CD4-positive, alpha-beta T cell (primary cell): ENCODE results near the gene CARM1. TPM values are rescaled to one million over a fixed set of nuclear protein-coding genes. Genes with fewer than 3 reads are reported as not detected.

Experiments used
- ATAC-seq: fragments of 200-7000 bp; cut with Tn5 transposase; one replicate; pipeline ENCODE4 v1.10.0; 2022; ENCODE audit warnings: mild to moderate bottlenecking; ENCODE audit not compliant: poor library complexity
- CTCF ChIA-PET: fragments of 350-600 bp; sonication (Branson Sonifier 250); formaldehyde crosslinking; loops from one replicate; lab custom pipeline; 2021; ENCODE audit warnings: antibody characterized with exemption, inconsistent platforms; lab: Charles Lee
- POLR2A ChIA-PET: fragments of 350-600 bp; sonication (Branson Sonifier 250); formaldehyde crosslinking; loops from one replicate; lab custom pipeline; 2021; ENCODE audit warnings: antibody characterized with exemption, inconsistent platforms; lab: Charles Lee
- DNase-seq, 14 experiments: peaks; one replicate each; pipeline ENCODE4 v3.0.0-alpha.2; 2013 to 2020; ENCODE audit warnings: mixed read lengths in 2 of 14
- H3K27ac ChIP-seq, 2 donors: one replicate each; pipeline versions ENCODE4 v1.5.1 to v1.7.0; 2013; ENCODE audit warnings: low read length in 2 of 2, low read depth in 1 of 2, mild to moderate bottlenecking in 1 of 2
- H3K27me3 ChIP-seq, 2 experiments: 1 replicate in 1 of 2; 2 replicates in 1 of 2; pipeline versions ENCODE4 v1.6.1 to v1.7.0; 2013; ENCODE audit warnings: low read length in 2 of 2, control low read depth in 1 of 2, mild to moderate bottlenecking in 1 of 2, moderate library complexity in 1 of 2; ENCODE audit not compliant: insufficient read depth in 2 of 2, control insufficient read depth in 1 of 2
- H3K36me3 ChIP-seq: one replicate; pipeline ENCODE4 v1.6.1; 2013; ENCODE audit warnings: low read length, control low read depth; ENCODE audit not compliant: insufficient read depth
- H3K4me1 ChIP-seq: one replicate; pipeline ENCODE4 v1.6.1; 2013; ENCODE audit warnings: low read length, control low read depth; ENCODE audit not compliant: insufficient read depth
- H3K4me3 ChIP-seq: one replicate; pipeline ENCODE4 v1.5.1; 2013; ENCODE audit warnings: mild to moderate bottlenecking, low read length, moderate library complexity
- H3K9me3 ChIP-seq, 2 experiments: 1 replicate in 1 of 2; 2 replicates in 1 of 2; pipeline versions ENCODE4 v1.6.1 to v1.7.0; 2013; ENCODE audit warnings: low read length in 2 of 2, mild to moderate bottlenecking in 2 of 2, control low read depth in 1 of 2, moderate library complexity in 1 of 2; ENCODE audit not compliant: control insufficient read depth in 1 of 2, insufficient read depth in 1 of 2
- H3K27ac Mint-ChIP-seq: one replicate; pipeline ENCODE4 v1.8.0; 2020; ENCODE audit warnings: mixed read lengths
- H3K27me3 Mint-ChIP-seq: one replicate; pipeline ENCODE4 v1.8.0; 2021; ENCODE audit warnings: mixed read lengths
- H3K36me3 Mint-ChIP-seq: one replicate; pipeline ENCODE4 v1.8.0; 2021; ENCODE audit warnings: low read depth, mixed read lengths
- H3K4me1 Mint-ChIP-seq: one replicate; pipeline ENCODE4 v1.8.0; 2021; ENCODE audit warnings: low read depth, mixed read lengths
- H3K4me3 Mint-ChIP-seq: one replicate; pipeline ENCODE4 v1.8.0; 2020; ENCODE audit warnings: mild to moderate bottlenecking, mixed read lengths
- H3K9me3 Mint-ChIP-seq: one replicate; pipeline ENCODE4 v1.8.0; 2020; ENCODE audit warnings: mixed read lengths
- intact Hi-C, 2 experiments: fragments of 100-400 bp; cut with DNase I in 1 of 2; cut with micrococcal nuclease in 1 of 2; formaldehyde crosslinking; loops; one replicate each; pipeline versions ENCODE4 v1.15.1 to v1.9.0; 2023 to 2025; cut with DNase I, micrococcal nuclease
- total RNA-seq, 174 experiments: library from RNA in 2 of 174; stranded (reverse) in 2 of 174; gene quantifications; one replicate each; pipeline ENCODE4 v1.2.3 and lab custom pipeline; 2021 to 2026
- TF ChIP-seq, protein P1 (sequence below): fragments of 200-600 bp; IDR thresholded peaks from one replicate; pipeline ENCODE4 v1.8.0; 2022; ENCODE audit warnings: antibody characterized with exemption, mild to moderate bottlenecking

CARM1 gene
- total RNA-seq, 2 experiments from 2014 or later: 17.5 to 18.0 TPM

DNA sequence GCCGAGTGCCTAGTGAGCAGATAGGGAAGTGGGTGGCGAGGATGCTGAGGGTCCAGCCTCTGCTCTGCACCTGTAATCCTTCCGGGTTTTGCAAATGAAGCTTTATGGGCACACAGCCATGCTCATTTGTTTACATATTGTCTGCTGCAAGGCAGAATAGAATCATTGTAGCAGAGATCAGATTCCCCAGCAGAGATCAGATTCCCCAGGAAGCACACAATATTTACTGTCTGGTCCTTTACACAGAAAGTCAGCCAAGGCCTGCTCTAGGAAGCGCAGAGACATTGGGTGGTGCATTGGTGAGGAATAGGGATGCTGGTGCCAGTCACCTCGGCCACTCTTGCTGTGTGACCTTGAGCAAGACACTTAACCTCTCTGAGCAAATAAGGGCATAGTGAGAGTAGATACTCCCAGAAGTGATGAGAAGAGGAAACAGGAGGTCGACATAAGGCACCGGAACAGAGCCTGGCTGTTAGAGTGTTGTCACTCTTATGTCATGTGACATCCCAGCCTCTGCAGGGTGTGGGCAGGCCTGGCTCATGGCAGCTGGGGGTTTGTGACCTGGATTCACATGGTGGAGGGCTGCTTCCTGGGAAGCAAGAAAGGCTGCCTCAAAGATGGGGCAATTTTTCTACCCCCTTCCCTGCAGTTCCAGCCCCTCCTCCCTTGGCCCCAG, 25.6 kb downstream of the CARM1 start:
- H3K4me3 ChIP-seq: no peak overlapping the region
- TF ChIP-seq, protein P1, sequence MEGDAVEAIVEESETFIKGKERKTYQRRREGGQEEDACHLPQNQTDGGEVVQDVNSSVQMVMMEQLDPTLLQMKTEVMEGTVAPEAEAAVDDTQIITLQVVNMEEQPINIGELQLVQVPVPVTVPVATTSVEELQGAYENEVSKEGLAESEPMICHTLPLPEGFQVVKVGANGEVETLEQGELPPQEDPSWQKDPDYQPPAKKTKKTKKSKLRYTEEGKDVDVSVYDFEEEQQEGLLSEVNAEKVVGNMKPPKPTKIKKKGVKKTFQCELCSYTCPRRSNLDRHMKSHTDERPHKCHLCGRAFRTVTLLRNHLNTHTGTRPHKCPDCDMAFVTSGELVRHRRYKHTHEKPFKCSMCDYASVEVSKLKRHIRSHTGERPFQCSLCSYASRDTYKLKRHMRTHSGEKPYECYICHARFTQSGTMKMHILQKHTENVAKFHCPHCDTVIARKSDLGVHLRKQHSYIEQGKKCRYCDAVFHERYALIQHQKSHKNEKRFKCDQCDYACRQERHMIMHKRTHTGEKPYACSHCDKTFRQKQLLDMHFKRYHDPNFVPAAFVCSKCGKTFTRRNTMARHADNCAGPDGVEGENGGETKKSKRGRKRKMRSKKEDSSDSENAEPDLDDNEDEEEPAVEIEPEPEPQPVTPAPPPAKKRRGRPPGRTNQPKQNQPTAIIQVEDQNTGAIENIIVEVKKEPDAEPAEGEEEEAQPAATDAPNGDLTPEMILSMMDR: no peak
- peaks cover 14% of the 10 kb centered on the region for H3K4me1 ChIP-seq
- Mint-ChIP-seq H3K4me3 (no peak overlapping the region), H3K9me3 (no peaks in the 10 kb centered on the region), H3K4me1 (peaks cover 16% of the 10 kb centered on the region), H3K27ac (no peak overlapping the region), H3K36me3 (no peaks in the 10 kb centered on the region), H3K27me3 (no peaks in the 10 kb centered on the region)
- no peaks in the 10 kb centered on the region for H3K36me3 ChIP-seq
- intact Hi-C loops: no loop called here
- peaks cover 0 to 3% of the 10 kb centered on the region in 2 experiments for H3K9me3 ChIP-seq
- ATAC-seq (no peak), DNase-seq (peak in 1 of 14 experiments; percentile 9)
- H3K27me3 ChIP-seq: no peaks in the 10 kb centered on the region
- ChIA-PET CTCF (no interaction called here), POLR2A (no interaction called here)
- H3K27ac ChIP-seq: no peak overlapping the region

DNA sequence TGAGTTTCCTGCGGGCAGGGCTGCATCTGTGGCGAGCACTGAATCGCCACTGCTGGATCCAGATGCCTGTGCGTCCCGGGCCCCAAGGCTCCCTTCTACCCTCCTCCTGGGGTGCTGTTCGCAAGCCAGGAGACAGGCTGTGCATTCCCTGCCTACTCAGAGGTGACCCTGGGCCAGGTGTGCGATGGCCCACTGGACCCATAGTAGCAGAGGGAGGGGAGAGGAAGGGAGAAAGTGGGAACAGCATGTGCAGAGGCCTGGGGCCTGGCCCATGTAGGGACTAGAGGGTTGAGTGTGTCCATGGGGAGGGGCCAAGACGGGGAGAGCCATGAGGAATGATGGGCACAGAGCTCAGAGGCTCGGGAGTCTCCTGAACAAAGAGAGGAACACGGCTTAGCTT, 27.3 kb downstream of the CARM1 start:
- Histone ChIP-seq H3K36me3 (no peaks in the 10 kb centered on the region), H3K4me1 (peaks cover 14% of the 10 kb centered on the region), H3K9me3 (peaks cover 0 to 5% of the 10 kb centered on the region in 2 experiments), H3K4me3 (no peak overlapping the region), H3K27me3 (no peaks in the 10 kb centered on the region), H3K27ac (no peak overlapping the region)
- Mint-ChIP-seq H3K4me1 (peaks cover 16% of the 10 kb centered on the region), H3K27ac (no peak overlapping the region), H3K4me3 (no peak overlapping the region), H3K27me3 (no peaks in the 10 kb centered on the region), H3K9me3 (peaks cover 5% of the 10 kb centered on the region), H3K36me3 (peaks cover 11% of the 10 kb centered on the region)
- ATAC-seq (no peak), DNase-seq (no peak)
- POLR2A ChIA-PET: no interaction called here
- intact Hi-C loops: no loop called here
- CTCF ChIA-PET: no interaction called here
- TF ChIP-seq, protein P1: no peak

DNA sequence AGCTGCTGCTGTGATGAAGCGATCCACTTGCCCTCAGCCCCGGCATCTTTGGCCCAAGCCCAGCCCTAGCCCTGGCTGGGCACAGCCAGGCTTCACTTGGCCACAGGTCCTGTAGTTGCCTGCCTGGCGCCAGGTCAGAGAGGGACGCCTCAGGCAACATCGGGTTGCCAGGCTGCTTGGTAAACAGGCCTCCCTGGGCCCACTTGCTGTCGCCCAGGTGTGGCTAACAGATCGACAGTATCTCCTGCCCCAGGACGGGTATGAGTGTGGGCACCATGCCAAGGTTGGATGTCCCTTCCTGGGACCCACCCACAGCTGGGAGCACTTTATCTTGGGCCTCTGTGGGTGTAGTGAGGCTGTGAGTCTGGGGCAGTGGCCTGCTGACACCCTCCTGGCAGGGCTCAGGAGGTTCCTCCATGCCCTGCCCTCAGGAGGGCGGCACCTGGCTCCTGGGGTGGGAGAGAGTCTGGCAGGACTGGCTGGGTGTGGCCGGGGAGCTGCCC, 27.8 kb downstream of the CARM1 start:
- H3K27ac ChIP-seq: no peak overlapping the region
- TF ChIP-seq, protein P1: no peak
- intact Hi-C loops: no loop called here
- Mint-ChIP-seq H3K27ac (no peak overlapping the region), H3K36me3 (peaks cover 11% of the 10 kb centered on the region), H3K4me3 (no peak overlapping the region), H3K27me3 (no peaks in the 10 kb centered on the region), H3K4me1 (peaks cover 16% of the 10 kb centered on the region), H3K9me3 (peaks cover 5% of the 10 kb centered on the region)
- no peaks in the 10 kb centered on the region for H3K27me3 ChIP-seq
- ATAC-seq: no peak
- DNase-seq: no peak
- ChIA-PET CTCF (no interaction called here), POLR2A (no interaction called here)
- H3K9me3 ChIP-seq: peaks cover 0 to 5% of the 10 kb centered on the region in 2 experiments
- H3K36me3 ChIP-seq: peaks cover 2% of the 10 kb centered on the region
- H3K4me1 ChIP-seq: peaks cover 14% of the 10 kb centered on the region
- H3K4me3 ChIP-seq: no peak overlapping the region
